HG03108 (cell line): ENCODE data around the gene ZNF646.
A peak's percentile ranks its signal among the peaks of the same experiment; 100 is the strongest.

Experiments used
- ATAC-seq: cut with Tn5 transposase; IDR thresholded peaks from one replicate; pipeline ENCODE4 v1.9.1; 2021; ENCODE audit warnings: moderate library complexity; ENCODE audit not compliant: unreplicated experiment

The ZNF646 gene

DNA sequence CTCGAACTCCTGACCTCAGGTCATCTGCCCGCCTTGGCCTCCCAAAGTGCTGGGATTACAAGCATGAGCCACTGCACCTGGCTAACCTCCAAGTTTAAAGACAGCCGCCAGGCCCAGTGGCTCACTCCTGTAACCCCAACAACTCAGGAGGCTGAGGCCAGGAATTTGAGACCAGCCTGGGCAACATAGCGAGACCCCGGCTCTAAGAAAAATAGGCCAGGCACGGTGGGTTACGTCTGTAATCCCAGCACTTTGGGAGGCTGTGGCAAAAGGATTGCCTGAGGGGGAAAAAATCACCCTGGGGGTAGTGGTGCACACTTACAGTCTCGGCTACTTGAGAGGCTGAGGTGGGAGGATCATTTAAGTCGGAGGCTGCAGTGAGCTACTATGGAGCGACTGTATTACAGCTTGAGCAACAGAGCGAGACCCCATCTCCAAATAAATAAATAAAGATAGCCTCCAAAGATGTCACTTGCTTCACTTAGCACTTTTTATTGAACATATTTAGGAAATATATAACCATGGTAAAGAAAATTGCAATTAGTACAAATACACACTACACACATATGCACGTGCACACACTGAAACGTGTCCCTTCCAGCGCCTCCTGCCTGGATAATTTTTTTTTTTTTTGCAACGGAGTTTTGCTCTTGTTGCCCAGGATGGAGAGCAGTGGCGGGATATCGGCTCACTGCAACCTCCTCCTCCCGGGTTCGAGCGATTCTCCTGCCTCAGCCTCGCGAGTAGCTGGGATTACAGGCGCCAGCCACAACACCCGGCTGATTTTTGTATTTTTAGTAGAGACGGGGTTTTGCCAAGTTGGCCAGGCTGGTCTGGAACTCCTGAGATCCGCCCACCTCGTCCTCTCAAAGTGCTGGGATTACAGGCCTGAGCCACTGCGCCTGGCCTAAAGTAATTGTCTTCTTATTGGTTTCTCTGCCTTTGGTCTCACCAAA, 32.6 kb downstream of the ZNF646 start:
- no peak for ATAC-seq

DNA sequence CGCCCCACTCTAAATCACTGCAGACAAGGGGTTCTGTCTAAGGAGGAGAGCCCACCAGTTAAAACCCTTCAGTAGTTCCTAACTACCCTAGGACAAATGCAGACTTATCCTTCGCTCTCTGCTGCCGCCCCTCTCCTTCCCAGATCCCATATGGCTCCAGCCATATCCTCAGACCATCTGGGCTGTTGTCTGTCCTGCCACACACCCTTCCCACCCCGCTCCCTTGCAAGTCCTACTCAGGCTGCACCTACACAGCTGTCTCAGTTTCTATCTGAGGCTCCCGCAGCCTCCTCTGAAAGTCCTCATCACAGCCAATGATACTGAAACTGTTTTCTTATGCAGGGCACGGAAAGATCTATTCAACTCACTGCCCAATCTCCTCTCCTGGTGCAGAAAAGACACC, 33.2 kb downstream of the ZNF646 start:
- ATAC-seq: peak; percentile 44

DNA sequence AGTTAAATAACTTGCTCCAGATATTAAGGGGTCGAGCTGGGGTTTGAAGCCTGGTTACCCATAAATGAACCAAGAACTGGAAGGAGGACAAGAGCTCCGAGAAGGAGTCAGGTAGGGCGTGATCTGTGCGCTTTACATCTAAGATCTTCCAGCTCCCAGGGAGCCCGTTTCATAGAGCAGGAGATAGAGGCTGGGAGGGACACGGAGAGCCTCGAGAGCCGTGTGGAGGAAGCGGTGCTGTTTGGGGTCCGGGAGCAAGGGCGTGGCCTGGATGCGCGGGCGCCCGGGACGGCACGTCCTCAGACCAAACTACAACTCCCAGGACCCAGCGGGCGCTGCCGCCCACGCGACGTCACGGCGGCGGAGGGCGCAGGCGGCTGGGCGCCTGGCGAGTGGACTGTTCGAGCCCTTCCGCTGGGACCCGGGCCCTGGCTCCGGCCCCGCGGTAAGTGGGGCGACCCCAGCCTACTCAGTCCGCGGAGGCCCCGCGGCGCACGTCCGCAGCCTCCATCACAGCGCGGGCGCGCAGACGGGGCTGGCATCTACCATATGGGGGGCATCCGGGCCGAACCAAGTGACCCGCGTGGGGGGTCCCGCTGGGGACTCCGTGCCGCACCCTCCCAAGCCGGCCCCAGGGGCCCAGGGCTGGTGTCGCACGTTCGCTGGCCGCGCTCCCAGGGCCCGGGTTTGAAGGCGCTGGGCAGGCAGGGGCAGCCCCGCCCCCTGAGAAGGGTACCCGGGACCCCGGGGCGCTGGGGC, 34.0 kb downstream of the ZNF646 start, which contains the start of gene BCKDK:
BCKDK (plus strand) TSS at position 352 of the 759 bp plus-strand sequence. CDS start 838 bp downstream, outside the sequence.
- ATAC-seq: peak; percentile 76

DNA sequence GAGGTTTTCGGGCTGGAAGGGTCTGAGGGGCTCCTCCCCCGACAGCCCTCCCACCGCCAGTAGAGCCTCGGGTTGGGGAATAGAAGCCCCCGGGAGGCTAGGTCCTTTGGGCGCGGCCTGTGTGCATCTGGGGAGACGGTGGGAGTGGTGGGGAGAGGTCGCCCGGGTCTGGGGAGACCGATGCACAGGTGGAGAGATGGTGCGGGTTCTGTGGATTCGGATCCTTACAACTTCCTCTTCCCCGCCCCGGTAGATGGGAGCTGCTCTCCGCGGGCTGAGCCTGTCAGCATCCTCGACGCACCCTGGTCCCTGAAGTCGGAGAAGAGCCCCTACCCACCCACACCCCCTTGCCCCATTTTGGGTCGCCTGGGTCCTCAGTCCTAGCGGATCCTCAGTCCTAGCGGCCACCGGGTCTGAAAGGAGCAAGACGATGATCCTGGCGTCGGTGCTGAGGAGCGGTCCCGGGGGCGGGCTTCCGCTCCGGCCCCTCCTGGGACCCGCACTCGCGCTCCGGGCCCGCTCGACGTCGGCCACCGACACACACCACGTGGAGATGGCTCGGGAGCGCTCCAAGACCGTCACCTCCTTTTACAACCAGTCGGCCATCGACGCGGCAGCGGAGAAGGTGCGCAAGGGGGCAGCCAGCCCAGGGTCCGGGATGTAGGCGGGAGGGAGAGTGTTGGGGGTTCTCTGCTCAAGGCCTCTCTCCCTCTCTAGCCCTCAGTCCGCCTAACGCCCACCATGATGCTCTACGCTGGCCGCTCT, 34.8 kb downstream of the ZNF646 start:
- ATAC-seq: no peak

DNA sequence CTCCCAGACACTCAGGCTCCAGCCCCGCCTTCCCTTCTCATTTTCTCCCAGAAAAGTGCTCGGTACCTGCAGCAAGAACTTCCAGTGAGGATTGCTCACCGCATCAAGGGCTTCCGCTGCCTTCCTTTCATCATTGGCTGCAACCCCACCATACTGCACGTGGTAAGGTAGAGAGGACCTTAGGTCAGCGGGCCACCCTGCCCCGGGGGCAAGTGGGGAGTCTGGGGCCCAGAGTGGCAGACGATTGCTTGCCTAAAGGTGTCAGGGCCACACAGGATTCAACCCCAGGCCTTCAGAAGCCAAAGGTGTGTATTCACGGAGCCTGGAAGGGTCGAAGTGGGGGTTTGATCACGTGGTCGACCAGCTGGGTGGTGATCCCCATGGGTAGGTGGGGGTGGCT, 35.4 kb downstream of the ZNF646 start:
- no peak for ATAC-seq

DNA sequence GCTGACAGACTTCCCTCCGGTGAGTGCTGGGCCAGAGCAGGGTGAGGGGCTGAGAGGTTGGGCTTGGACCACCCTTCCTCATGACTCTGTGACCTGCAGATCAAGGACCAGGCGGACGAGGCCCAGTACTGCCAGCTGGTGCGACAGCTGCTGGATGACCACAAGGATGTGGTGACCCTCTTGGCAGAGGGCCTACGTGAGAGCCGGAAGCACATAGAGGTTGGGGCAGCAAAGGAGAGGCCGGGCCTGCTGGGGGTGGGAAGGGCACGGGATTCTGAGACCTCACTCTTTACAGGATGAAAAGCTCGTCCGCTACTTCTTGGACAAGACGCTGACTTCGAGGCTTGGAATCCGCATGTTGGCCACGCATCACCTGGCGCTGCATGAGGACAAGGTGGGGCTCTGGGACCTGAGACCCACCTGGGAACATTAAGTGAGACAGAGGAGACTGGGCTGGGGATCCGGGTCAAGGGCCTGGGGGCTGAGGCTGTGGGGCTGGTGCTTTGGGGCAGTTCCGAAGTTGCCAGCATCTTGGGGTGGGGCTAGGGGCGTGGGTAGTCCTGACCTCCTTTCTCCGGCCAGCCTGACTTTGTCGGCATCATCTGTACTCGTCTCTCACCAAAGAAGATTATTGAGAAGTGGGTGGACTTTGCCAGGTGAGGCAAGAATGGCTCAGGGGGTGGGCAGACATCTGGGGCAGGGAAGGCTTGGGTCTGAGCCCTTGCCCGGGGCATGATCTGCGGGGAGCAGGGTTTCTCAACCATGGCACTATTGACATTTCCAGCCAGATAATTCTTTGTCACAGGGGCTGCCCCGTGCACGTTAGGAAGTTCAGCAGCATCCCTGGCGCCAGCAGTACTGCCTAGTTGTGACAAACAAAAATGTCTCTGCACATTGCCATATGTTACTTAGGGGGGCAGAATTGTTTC, 36.1 kb downstream of the ZNF646 start:
- no peak for ATAC-seq

DNA sequence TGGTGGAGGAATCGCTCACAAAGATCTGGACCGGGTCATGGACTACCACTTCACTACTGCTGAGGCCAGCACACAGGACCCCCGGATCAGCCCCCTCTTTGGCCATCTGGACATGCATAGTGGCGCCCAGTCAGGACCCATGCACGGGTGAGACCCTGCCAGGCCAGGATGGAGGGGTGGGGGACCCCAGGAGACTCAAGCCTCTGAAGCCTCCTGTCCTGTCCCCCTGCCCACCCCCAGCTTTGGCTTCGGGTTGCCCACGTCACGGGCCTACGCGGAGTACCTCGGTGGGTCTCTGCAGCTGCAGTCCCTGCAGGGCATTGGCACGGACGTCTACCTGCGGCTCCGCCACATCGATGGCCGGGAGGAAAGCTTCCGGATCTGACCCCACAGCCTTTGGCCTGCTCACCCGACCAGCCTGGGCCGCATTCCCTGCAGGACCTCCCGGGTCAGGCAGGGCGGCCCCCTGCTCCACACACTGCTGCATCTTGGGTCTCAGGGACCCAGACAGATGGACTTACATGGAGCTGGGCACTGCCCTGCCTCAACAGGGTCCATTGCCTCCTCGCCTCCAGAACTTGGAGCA, 37.8 kb downstream of the ZNF646 start:
- no peak for ATAC-seq

DNA sequence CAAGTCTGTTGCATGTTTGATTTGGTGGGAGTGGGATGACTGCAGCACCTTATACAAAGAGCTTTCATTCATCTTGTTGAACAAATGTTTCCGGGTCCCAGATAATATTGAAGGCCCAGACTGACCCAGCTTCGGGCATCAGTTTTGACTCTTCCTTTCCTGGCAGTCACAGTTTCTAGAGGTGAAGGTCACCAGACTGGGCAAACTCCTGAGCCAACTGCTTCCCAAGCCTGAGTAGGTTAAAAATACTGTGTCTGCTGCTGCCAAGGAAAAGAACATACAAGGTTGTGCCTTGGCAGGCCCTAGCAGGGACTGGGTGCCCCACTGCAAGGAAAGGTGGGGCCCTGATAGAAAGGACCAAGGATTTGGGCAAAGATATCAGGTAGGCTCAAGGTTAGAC, 38.5 kb downstream of the ZNF646 start:
- ATAC-seq: no peak

DNA sequence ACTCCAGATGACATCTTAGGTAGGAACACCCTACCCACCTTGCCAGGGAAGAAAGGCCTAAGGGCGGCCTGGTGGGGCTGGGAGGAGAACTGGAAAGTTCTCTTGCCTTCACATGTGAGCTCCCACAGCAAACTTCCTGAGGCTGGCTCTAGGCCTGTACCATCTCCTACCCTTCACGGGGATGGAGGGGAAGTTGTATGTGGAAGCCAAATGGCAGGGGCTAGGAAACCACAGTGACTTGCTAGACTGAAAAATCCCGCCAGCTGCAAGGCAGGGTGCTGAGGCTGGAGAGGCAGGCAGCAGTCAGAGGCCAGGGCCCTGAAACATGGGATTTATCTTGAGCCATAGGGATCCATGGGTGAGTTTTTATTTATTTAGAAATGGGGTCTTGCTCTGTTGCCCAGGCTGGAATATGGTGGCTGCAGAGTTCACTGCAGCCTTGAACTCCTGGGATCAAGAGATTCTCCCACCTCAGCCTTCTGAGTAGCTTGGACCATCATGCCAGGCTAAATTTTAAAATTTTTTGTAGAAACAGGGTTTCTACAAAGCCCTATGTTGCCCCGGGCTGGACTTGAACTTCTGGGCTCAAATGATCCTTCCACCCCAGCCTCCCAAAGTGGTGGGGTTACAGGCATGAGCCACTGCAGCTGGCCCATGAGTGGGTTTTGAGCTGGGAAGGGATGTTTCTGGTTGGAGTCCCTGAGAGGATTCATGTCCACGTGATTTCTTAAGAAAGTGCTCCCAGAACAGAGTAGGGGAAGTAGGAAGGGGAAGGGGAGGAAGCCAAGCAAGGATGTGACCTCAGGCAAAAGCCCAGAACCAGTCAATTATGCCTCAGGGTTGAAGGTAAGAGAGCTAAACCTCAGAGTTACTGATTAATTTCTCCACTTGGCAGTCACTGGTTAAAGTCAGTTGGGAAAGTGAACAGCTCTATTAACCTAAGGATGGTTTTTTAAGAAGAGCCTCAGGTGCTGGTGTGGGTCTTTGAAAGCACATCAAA, 39.2 kb downstream of the ZNF646 start:
- ATAC-seq: peak; percentile 24

DNA sequence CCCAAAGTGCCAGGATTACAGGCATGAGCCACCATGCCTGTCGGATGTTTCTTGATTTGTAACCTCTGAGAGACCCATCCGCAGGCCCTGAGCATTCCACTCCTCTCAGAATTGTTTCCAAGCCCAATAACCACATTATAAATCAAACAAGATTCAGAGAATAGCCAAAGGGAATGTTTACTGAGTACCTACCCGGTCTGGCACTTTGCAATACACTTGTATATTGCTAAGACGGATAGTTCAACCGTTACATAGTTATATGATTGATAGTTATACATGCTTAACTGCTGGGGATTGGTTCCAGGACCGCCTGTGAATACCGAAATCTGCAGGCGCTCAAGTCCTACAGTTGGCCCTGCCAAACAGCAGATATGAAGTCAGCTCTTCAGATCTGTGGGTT, 40.2 kb downstream of the ZNF646 start:
- ATAC-seq: no peak

DNA sequence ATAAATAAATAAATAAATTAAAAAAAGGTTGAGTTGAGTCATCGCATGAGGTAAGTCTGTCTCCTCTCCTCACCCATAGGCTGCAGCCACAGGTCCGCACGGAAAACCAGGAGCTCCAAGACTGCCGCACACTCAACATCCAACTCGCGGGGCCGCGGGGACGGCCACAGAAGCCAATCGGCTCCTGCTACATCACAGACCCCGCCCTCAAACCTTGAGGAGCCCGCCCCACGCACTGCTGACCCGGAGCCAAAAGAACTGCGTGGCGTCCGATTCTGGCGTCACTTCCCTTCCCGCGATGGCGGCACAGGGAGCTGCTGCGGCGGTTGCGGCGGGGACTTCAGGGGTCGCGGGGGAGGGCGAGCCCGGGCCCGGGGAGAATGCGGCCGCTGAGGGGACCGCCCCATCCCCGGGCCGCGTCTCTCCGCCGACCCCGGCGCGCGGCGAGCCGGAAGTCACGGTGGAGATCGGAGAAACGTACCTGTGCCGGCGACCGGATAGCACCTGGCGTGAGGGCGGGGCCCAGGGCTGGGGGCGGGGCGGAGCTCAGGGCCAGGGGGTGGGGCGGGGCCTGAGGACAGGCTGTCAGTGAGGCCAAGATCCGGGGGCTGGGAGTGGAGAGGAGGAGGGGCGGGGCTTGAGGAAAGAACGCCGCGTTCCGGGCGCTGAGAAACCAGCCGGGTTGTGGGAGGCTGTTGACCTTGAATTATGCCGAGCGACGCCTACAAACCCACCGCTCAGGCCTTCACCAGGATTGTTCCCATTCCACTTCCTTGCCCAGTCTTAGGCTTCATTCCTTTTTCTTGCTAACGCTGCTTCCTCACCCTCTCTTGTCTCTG, 43.4 kb downstream of the ZNF646 start, which contains the start of gene KAT8:
KAT8 (plus strand) TSS at position 281 of the 839 bp plus-strand sequence; CDS start at position 299, 18 bp downstream.
- ATAC-seq: peak; percentile 83

DNA sequence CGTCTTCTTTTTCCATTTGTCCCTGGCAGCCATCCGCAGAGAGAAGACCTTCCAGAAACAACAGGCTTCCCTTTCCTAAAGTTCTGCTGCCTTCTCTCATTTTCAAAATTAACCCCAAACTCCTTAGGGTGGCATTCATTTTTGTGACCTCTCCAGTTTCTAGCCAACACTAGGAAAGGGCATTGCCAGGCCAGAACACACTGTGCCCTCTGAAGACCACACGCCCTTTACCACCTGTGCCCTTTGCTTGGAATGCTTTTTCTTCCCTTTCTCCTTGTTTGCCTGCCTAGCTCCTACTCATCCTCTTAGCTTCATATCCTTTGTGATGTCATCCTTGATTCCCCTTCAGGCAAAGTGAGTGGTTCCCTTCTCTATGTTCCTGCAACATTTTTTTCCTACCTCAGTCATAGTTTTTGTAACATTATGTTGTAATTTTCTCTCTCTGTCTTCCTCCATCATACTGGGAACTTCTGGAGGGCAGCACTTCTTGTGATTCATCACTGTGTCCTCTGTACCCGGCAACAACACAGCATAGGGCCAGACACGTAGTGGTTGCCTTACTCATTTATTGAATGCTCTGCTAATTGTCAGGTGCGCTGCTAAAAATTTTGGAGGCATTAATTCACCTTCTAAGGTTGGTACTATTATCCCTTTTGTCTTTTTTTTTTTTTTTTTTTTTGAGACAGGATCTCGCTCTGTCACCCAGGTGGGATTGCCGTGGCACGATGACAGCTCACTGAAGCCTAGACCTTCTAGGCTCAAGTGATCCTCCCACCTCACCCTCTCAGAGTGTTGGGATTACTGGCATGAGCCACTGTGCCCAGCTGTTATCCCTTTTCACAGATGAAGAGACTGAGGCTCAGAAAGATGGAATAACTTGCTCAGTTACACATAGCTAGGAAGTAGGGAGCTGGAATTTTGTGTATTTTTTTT, 44.3 kb downstream of the ZNF646 start:
- ATAC-seq: no peak

DNA sequence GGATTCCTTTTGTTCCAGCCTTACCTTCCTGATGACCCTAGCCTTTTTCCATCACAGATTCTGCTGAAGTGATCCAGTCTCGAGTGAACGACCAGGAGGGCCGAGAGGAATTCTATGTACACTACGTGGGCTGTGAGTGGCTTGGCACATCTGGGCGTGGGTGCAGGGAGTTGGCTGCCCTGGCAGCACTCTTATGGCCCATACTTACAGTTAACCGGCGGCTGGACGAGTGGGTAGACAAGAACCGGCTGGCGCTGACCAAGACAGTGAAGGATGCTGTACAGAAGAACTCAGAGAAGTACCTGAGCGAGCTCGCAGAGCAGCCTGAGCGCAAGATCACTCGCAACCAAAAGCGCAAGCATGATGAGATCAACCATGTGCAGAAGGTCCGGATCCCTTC, 45.9 kb downstream of the ZNF646 start:
- no peak for ATAC-seq

DNA sequence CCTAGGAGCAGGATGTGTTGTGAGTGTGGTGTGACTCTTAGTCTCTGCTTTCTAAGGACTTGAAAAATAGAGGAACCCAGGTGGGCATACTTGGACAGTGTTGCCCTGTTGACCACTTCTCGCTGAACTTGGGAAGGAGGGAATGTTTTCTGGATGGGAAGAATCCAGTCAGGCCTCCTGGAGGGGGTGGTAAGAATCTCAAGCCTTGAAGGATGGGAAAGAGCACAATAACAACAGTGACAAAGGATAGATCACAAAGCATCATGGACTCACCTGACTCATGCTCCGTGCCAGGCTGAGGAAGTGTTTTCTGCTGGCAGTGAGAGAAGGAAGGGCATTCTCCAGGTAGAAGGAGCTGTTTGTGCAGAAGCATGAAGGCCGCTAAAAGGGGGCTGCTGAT, 51.6 kb downstream of the ZNF646 start:
- no peak for ATAC-seq

DNA sequence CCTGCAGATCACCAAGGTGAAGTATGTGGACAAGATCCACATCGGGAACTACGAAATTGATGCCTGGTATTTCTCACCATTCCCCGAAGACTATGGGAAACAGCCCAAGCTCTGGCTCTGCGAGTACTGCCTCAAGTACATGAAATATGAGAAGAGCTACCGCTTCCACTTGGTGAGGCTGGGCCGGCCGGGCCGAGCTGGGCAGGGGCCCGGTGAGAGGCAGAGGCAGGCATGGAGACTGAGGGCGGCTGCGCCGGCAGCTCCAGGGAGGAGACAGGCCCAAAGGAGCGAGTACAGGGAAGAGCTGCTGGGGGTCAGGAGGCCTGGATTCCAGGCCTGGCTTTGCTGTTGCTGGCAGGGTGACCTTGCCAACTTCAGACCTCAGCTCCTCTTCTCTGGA, 53.0 kb downstream of the ZNF646 start:
- ATAC-seq: no peak
